GM12872 (cell line): ENCODE results near the gene SP5.

ENCODE experiments used
- CTCF ChIP-seq: IDR thresholded peaks from 3 replicates; pipeline ENCODE4 v1.5.1; 2011; ENCODE audit warnings: low read depth, mild to moderate bottlenecking, low read length, moderate library complexity; ENCODE audit not compliant: insufficient read depth

Gene SP5

GRCh38 chr2:170737406-170737805 is 22.3 kb downstream of the SP5 start:
- no peak for TF ChIP-seq CTCF

GRCh38 chr2:170737821-170738220 is 22.7 kb downstream of the SP5 start:
- TF ChIP-seq CTCF = no peak

GRCh38 chr2:170739048-170739447 is 23.9 kb downstream of the SP5 start:
- no peak for TF ChIP-seq CTCF

- TF ChIP-seq CTCF = no peak
Observed at GRCh38 chr2:170739507-170740046, 24.4 kb downstream of the SP5 start.

- no peak for TF ChIP-seq CTCF
Observed at GRCh38 chr2:170740660-170741059, 25.5 kb downstream of the SP5 start.

- no peak for TF ChIP-seq CTCF
Observed at GRCh38 chr2:170742000-170742399, 26.9 kb downstream of the SP5 start.

- no peak for TF ChIP-seq CTCF
Observed at GRCh38 chr2:170742896-170743529, 27.9 kb downstream of the SP5 start.
